Measurements from ENCODE around the gene ATP1B3.
A peak's percentile ranks its signal among the peaks of the same experiment; 100 is the strongest.

The ATP1B3 gene

DNA sequence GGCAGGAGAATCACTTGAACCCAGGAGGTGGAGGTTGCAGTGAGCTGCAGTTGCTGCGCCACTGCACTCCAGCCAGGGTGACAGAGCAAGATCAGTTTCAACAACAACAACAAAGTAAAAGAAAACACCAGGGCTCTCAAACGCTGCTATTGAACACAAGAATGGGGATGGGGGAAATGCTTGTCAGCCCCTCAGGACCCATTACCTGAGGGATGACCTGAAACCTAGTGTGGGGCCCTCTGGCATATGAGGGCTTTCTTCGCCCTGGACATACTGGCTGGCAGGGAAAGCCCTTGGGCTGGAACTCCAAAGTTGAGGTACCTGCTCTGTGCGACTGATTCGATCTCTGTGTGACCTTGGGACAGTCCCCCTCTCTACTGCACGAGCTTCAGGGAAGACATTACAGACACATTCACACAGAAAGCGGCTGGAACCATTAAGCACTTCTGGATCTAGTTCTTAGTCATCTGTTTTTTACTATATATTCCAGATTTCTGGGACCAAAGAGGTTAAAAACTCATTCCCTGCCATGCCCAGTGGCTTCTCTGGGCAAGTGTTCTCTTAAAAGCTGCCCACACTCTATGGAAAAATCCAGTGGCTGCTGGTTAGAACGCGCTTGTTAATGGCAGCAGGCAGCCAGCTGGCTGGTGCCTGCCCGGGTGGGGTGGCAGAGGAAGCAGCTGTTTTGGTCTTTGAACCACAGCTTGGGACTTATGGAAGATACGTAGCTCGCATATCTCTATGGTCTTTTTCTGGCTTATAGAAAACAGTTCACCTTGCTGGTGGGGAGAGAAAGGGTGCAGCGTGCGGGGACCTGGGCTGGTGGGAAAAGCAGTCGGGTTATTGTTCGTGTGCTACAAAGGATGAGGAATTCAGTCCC is 57.2 kb downstream of the ATP1B3 start:
- Histone ChIP-seq H3K56ac (ENCODE audit: low read length) (no peak overlapping the region), H3K4me2 (ENCODE audit: low read length) (no peak overlapping the region), H4K8ac (ENCODE audit: low read depth, low read length) (no peak overlapping the region), H3K27ac (ENCODE audit: low read depth, low read length) (no peak overlapping the region), H3K79me1 (ENCODE audit: low read length) (no peaks in the 10 kb centered on the region), H2BK15ac (replicated peaks; ENCODE audit: low read depth) (no peak overlapping the region), H3K79me2 (ENCODE audit: control insufficient read depth, insufficient read depth, low read length) (no peaks in the 10 kb centered on the region), H3K36me3 (ENCODE audit: control insufficient read depth, insufficient read depth, low read length) (no peaks in the 10 kb centered on the region), H3K9ac (ENCODE audit: low read length) (no peak overlapping the region), H3K23ac (ENCODE audit: low read length) (peak overlapping the region; percentile 50), H2AK5ac (ENCODE audit: low read length) (no peak overlapping the region), H4K5ac (ENCODE audit: low read length) (no peak overlapping the region), H3K27me3 (ENCODE audit: insufficient read depth, low read length, poor library complexity) (no peaks in the 10 kb centered on the region), H2BK120ac (ENCODE audit: low read depth, low read length) (no peak overlapping the region), H3K4me1 (ENCODE audit: control insufficient read depth, low read depth, low read length) (no peaks in the 10 kb centered on the region), H3K4ac (ENCODE audit: low read depth, low read length) (no peak overlapping the region), H2BK5ac (ENCODE audit: low read length) (no peak overlapping the region), H3K4me3 (ENCODE audit: low read length) (no peak overlapping the region), H3K18ac (ENCODE audit: low read length) (no peak overlapping the region)
- no peak for DNase-seq
- no CpG with 5 or more reads among the region's 16 CpGs for WGBS (ENCODE audit: extremely low coverage, insufficient coverage, low lambda C conversion rate)

DNA sequence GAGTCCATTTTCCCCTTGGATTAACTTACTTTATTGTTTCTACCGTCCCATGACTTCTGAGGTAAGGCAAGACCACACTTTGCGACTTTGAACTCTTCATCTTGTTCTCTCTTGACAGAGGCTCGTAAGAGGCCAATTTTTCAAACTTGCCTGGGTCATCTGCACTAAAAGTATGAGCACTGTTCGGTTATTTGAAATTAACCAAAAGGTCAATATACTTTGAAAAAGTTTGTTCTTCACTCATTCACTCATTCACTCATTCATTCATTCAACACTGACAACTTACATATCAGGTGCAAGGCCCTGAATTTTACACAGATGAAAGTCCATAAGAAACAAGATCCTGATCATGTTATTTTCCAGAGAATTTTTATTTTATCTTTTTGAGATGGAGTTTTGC is 57.9 kb downstream of the ATP1B3 start:
- Histone ChIP-seq H3K18ac (ENCODE audit: low read length) (no peak overlapping the region), H3K27ac (ENCODE audit: low read depth, low read length) (no peak overlapping the region), H4K5ac (ENCODE audit: low read length) (no peak overlapping the region), H3K4me1 (ENCODE audit: control insufficient read depth, low read depth, low read length) (no peaks in the 10 kb centered on the region), H3K9ac (ENCODE audit: low read length) (no peak overlapping the region), H3K4ac (ENCODE audit: low read depth, low read length) (no peak overlapping the region), H2BK120ac (ENCODE audit: low read depth, low read length) (no peak overlapping the region), H3K27me3 (ENCODE audit: insufficient read depth, low read length, poor library complexity) (no peaks in the 10 kb centered on the region), H3K4me3 (ENCODE audit: low read length) (no peak overlapping the region), H3K79me2 (ENCODE audit: control insufficient read depth, insufficient read depth, low read length) (no peaks in the 10 kb centered on the region), H3K79me1 (ENCODE audit: low read length) (no peaks in the 10 kb centered on the region), H3K56ac (ENCODE audit: low read length) (no peak overlapping the region), H3K36me3 (ENCODE audit: control insufficient read depth, insufficient read depth, low read length) (no peaks in the 10 kb centered on the region), H3K4me2 (ENCODE audit: low read length) (no peak overlapping the region), H4K8ac (ENCODE audit: low read depth, low read length) (no peak overlapping the region), H2BK5ac (ENCODE audit: low read length) (no peak overlapping the region), H3K23ac (ENCODE audit: low read length) (no peak overlapping the region), H2AK5ac (ENCODE audit: low read length) (no peak overlapping the region), H2BK15ac (replicated peaks; ENCODE audit: low read depth) (no peak overlapping the region)
- DNase-seq: no peak
- no CpG with 5 or more reads among the region's 4 CpGs for WGBS (ENCODE audit: extremely low coverage, insufficient coverage, low lambda C conversion rate)

DNA sequence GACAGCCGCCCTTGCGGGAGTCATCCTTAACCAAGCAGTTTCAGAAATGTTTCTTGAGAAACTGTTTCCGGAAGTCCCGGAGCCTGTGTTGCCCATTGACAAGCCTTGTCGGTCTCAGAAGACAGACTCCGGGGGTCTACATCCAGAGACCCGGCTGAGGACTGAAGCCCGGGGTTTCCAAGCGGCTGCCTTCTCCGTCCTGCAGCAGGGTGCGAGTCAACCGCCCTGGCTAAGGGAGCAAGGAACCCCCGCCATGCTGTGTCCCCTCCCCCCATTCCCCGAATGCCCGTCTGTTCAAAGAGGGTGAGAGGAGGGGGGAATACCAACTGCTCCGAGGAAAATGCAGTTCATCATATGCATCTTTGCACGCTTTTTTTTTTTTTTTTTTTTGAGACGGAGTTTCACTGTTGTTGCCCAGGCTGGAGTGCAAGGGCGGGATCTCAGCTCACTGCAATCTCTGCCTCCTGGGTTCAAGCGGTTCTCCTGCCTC is 61.6 kb downstream of the ATP1B3 start:
- Histone ChIP-seq H3K27me3 (ENCODE audit: insufficient read depth, low read length, poor library complexity) (no peaks in the 10 kb centered on the region), H4K5ac (ENCODE audit: low read length) (no peak overlapping the region), H2BK15ac (replicated peaks; ENCODE audit: low read depth) (no peak overlapping the region), H3K4ac (ENCODE audit: low read depth, low read length) (no peak overlapping the region), H3K4me2 (ENCODE audit: low read length) (no peak overlapping the region), H2BK5ac (ENCODE audit: low read length) (no peak overlapping the region), H3K18ac (ENCODE audit: low read length) (no peak overlapping the region), H3K23ac (ENCODE audit: low read length) (no peak overlapping the region), H3K79me1 (ENCODE audit: low read length) (no peaks in the 10 kb centered on the region), H3K36me3 (ENCODE audit: control insufficient read depth, insufficient read depth, low read length) (no peaks in the 10 kb centered on the region), H2BK120ac (ENCODE audit: low read depth, low read length) (no peak overlapping the region), H3K4me1 (ENCODE audit: control insufficient read depth, low read depth, low read length) (peaks cover 9% of the 10 kb centered on the region), H4K8ac (ENCODE audit: low read depth, low read length) (no peak overlapping the region), H3K4me3 (ENCODE audit: low read length) (no peak overlapping the region), H3K79me2 (ENCODE audit: control insufficient read depth, insufficient read depth, low read length) (no peaks in the 10 kb centered on the region), H2AK5ac (ENCODE audit: low read length) (no peak overlapping the region), H3K9ac (ENCODE audit: low read length) (no peak overlapping the region), H3K27ac (ENCODE audit: low read depth, low read length) (no peak overlapping the region), H3K56ac (ENCODE audit: low read length) (no peak overlapping the region)
- DNase-seq: no peak
- no CpG with 5 or more reads among the region's 20 CpGs for WGBS (ENCODE audit: extremely low coverage, insufficient coverage, low lambda C conversion rate)

DNA sequence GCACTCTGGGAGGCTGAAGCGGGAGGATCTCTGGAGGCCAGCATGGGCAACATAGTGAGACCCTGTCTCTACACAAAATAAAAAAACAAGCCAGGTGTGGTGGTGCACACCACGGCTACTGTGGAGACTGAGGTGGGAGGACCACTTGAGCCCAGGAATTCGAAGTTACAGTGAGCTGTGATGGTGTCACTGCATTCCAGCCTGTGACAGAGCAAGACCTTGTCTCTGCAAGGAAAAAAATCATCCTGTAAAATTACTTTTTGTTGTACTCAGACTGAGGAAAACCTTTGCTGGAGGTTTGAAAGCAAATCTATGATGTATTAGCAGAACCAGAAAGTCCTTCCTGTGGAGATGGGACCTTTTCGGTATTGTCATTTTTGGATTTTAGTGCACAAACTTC is 63.3 kb downstream of the ATP1B3 start:
- no peaks in the 10 kb centered on the region for H3K79me1 ChIP-seq (ENCODE audit: low read length)
- H3K23ac ChIP-seq (ENCODE audit: low read length): no peak overlapping the region
- no peaks in the 10 kb centered on the region for H3K27me3 ChIP-seq (ENCODE audit: insufficient read depth, low read length, poor library complexity)
- H2BK120ac ChIP-seq (ENCODE audit: low read depth, low read length): no peak overlapping the region
- DNase-seq: peak; percentile 52
- no peak overlapping the region for H3K9ac ChIP-seq (ENCODE audit: low read length)
- no peak overlapping the region for H3K18ac ChIP-seq (ENCODE audit: low read length)
- H3K4me3 ChIP-seq (ENCODE audit: low read length): no peak overlapping the region
- no peak overlapping the region for H3K27ac ChIP-seq (ENCODE audit: low read depth, low read length)
- H3K4ac ChIP-seq (ENCODE audit: low read depth, low read length): no peak overlapping the region
- no peak overlapping the region for H4K8ac ChIP-seq (ENCODE audit: low read depth, low read length)
- H3K4me2 ChIP-seq (ENCODE audit: low read length): no peak overlapping the region
- no peak overlapping the region for H4K5ac ChIP-seq (ENCODE audit: low read length)
- no peaks in the 10 kb centered on the region for H3K79me2 ChIP-seq (ENCODE audit: control insufficient read depth, insufficient read depth, low read length)
- H2BK5ac ChIP-seq (ENCODE audit: low read length): no peak overlapping the region
- no CpG with 5 or more reads among the region's 4 CpGs for WGBS (ENCODE audit: extremely low coverage, insufficient coverage, low lambda C conversion rate)
- H3K56ac ChIP-seq (ENCODE audit: low read length): peak overlapping the region; percentile 7
- no peak overlapping the region for H2AK5ac ChIP-seq (ENCODE audit: low read length)
- H2BK15ac ChIP-seq (replicated peaks; ENCODE audit: low read depth): no peak overlapping the region
- H3K4me1 ChIP-seq (ENCODE audit: control insufficient read depth, low read depth, low read length): peaks cover 9% of the 10 kb centered on the region
- no peaks in the 10 kb centered on the region for H3K36me3 ChIP-seq (ENCODE audit: control insufficient read depth, insufficient read depth, low read length)

DNA sequence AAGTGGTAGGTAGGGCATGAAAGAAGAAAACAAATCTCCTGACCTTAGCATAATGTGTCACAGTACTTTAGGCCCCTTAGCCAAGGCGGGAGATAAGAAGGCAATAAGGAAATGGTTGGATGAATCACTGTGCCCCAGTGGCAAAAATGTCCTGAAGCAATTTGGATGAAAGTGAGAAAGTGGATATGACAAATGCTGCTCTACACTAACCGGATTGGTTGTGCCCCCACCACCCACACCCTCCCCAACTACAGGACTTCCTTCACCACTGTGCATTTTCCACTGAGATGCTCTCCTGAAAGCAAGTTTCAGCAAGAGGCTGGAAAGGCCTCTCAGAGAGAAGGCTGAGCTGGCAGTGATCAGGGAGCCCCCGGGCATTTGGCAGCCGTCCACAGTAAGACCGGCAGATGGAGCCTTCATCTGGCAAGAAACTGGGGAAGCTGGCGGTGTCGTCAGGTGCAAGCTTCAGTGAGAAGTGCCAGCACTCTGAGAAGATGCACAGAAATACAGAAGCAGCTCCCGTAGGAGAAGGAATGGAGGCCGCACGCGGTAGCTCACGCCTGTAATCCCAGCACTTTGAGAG is 63.8 kb downstream of the ATP1B3 start:
- H3K79me2 ChIP-seq (ENCODE audit: control insufficient read depth, insufficient read depth, low read length): no peaks in the 10 kb centered on the region
- H2BK120ac ChIP-seq (ENCODE audit: low read depth, low read length): no peak overlapping the region
- H3K4me3 ChIP-seq (ENCODE audit: low read length): no peak overlapping the region
- H2BK15ac ChIP-seq (replicated peaks; ENCODE audit: low read depth): no peak overlapping the region
- no peak overlapping the region for H2BK5ac ChIP-seq (ENCODE audit: low read length)
- H3K36me3 ChIP-seq (ENCODE audit: control insufficient read depth, insufficient read depth, low read length): no peaks in the 10 kb centered on the region
- H3K4ac ChIP-seq (ENCODE audit: low read depth, low read length): no peak overlapping the region
- H3K27me3 ChIP-seq (ENCODE audit: insufficient read depth, low read length, poor library complexity): no peaks in the 10 kb centered on the region
- H2AK5ac ChIP-seq (ENCODE audit: low read length): no peak overlapping the region
- WGBS (ENCODE audit: extremely low coverage, insufficient coverage, low lambda C conversion rate): no CpG with 5 or more reads among the region's 12 CpGs
- peak overlapping the region; percentile 7 for H3K56ac ChIP-seq (ENCODE audit: low read length)
- peak; percentile 57 for DNase-seq
- no peak overlapping the region for H4K5ac ChIP-seq (ENCODE audit: low read length)
- H4K8ac ChIP-seq (ENCODE audit: low read depth, low read length): no peak overlapping the region
- H3K9ac ChIP-seq (ENCODE audit: low read length): no peak overlapping the region
- no peak overlapping the region for H3K23ac ChIP-seq (ENCODE audit: low read length)
- peak overlapping the region; percentile 0 for H3K18ac ChIP-seq (ENCODE audit: low read length)
- H3K4me1 ChIP-seq (ENCODE audit: control insufficient read depth, low read depth, low read length): peaks cover 9% of the 10 kb centered on the region
- no peak overlapping the region for H3K27ac ChIP-seq (ENCODE audit: low read depth, low read length)
- H3K79me1 ChIP-seq (ENCODE audit: low read length): no peaks in the 10 kb centered on the region
- H3K4me2 ChIP-seq (ENCODE audit: low read length): no peak overlapping the region

Measured in mesendoderm (in vitro differentiated cells).